GM04504 (cell line): ENCODE data around the gene MYH13.

ENCODE experiments used
- DNase-seq: peaks from one replicate; pipeline ENCODE4 v3.0.0-alpha.2; 2012; ENCODE audit warnings: low read depth

MYH13 gene

GRCh38 chr17:10372906-10373305 lies at the start of gene MYH13:
MYH13 (minus strand) TSS chr17:10373006; CDS start chr17:10364530, 8,476 bp downstream.
- no peak for DNase-seq

GRCh38 chr17:10421900-10422542 lies 49.2 kb upstream of the MYH13 start, which contains the start of gene MYH8:
MYH8 (minus strand) TSS chr17:10421950; CDS start chr17:10420227, 1,723 bp downstream.
- DNase-seq, result no peak

GRCh38 chr17:10421211-10421610 lies 48.4 kb upstream of the MYH13 start:
- no peak for DNase-seq

GRCh38 chr17:10420811-10421210 lies 48.0 kb upstream of the MYH13 start:
- DNase-seq, result no peak

GRCh38 chr17:10417431-10417830 lies 44.6 kb upstream of the MYH13 start:
- DNase-seq, result no peak

GRCh38 chr17:10415161-10415560 lies 42.4 kb upstream of the MYH13 start:
- no peak for DNase-seq

GRCh38 chr17:10403589-10403988 lies 30.8 kb upstream of the MYH13 start:
- DNase-seq, result no peak

GRCh38 chr17:10398352-10398751 lies 25.5 kb upstream of the MYH13 start:
- DNase-seq, result no peak

GRCh38 chr17:10396524-10397163 lies 23.8 kb upstream of the MYH13 start:
- no peak for DNase-seq

- DNase-seq, result no peak
Measured at GRCh38 chr17:10394201-10394887, 21.5 kb upstream of the MYH13 start.

GRCh38 chr17:10392880-10393279 lies 20.1 kb upstream of the MYH13 start:
- no peak for DNase-seq

- DNase-seq, result no peak
Measured at GRCh38 chr17:10385871-10386270, 13.1 kb upstream of the MYH13 start.

- no peak for DNase-seq
Measured at GRCh38 chr17:10384175-10384574, 11.4 kb upstream of the MYH13 start.

GRCh38 chr17:10380631-10381408 lies 8.0 kb upstream of the MYH13 start:
- DNase-seq, result no peak

GRCh38 chr17:10370016-10370608 lies 2.7 kb downstream of the MYH13 start:
- DNase-seq, result no peak

GRCh38 chr17:10369239-10369638 lies 3.6 kb downstream of the MYH13 start:
- DNase-seq, result no peak

- no peak for DNase-seq
Measured at GRCh38 chr17:10368561-10368960, 4.2 kb downstream of the MYH13 start.

- DNase-seq, result no peak
Measured at GRCh38 chr17:10360578-10360977, 12.2 kb downstream of the MYH13 start.

GRCh38 chr17:10357768-10358167 lies 15.0 kb downstream of the MYH13 start:
- DNase-seq, result no peak

- no peak for DNase-seq
Measured at GRCh38 chr17:10354651-10355050, 18.2 kb downstream of the MYH13 start.

GRCh38 chr17:10352893-10353292 lies 19.9 kb downstream of the MYH13 start:
- DNase-seq, result no peak

GRCh38 chr17:10349403-10349802 lies 23.4 kb downstream of the MYH13 start:
- DNase-seq, result no peak
